Suprapubic skin (tissue), 4 donors: ENCODE results near the gene ANKS4B. TPM values are rescaled to one million over a fixed set of nuclear protein-coding genes. Genes with fewer than 3 reads are reported as not detected.

Source experiments
- DNase-seq, 2 donors: peaks; one replicate each; pipeline ENCODE4 v3.0.0-alpha.2; 2019; ENCODE audit warnings: low spot score in 2 of 2
- H3K27ac ChIP-seq: fragments of 200-600 bp; sonication (generic); one replicate; pipeline ENCODE4 v1.5.1; 2019
- H3K27me3 ChIP-seq: fragments of 200-600 bp; sonication (generic); one replicate; pipeline ENCODE4 v1.5.1; 2019
- H3K36me3 ChIP-seq: fragments of 200-600 bp; sonication (generic); one replicate; pipeline ENCODE4 v1.5.1; 2019
- H3K4me1 ChIP-seq: fragments of 200-600 bp; sonication (generic); one replicate; pipeline ENCODE4 v1.5.1; 2019
- H3K4me3 ChIP-seq: fragments of 200-600 bp; sonication (generic); one replicate; pipeline ENCODE4 v1.5.1; 2019; ENCODE audit warnings: mild to moderate bottlenecking
- H3K9me3 ChIP-seq: fragments of 200-600 bp; sonication (generic); one replicate; pipeline ENCODE4 v1.5.1; 2019
- EP300 ChIP-seq: sonication (generic); formaldehyde crosslinking; IDR thresholded peaks from one replicate; pipeline ENCODE4 v1.6.1; 2017; ENCODE audit warnings: antibody characterized with exemption
- POLR2A ChIP-seq, 2 donors: fragments of 450-650 bp; IDR thresholded peaks; one replicate each; pipeline ENCODE4 v1.6.1; 2017; ENCODE audit warnings: antibody characterized with exemption in 2 of 2, mild to moderate bottlenecking in 2 of 2, moderate library complexity in 2 of 2
- POLR2AphosphoS5 ChIP-seq, 3 donors: sonication (generic); formaldehyde crosslinking; IDR thresholded peaks; one replicate each; pipeline ENCODE4 v1.6.1; 2017; ENCODE audit warnings: antibody characterized with exemption in 3 of 3
- WGBS: methylation state at CpG from one replicate; pipeline ENCODE4 v1.1.5; 2018; 5-methylcytosine and 5-hydroxymethylcytosine counted together
- total RNA-seq, 4 donors: library from RNA; depleted of rRNA; stranded (reverse); fragments of >200 nt; gene quantifications; one replicate each; pipeline ENCODE4 v1.1.0, GENCODE V29; 2016
- TF ChIP-seq, protein P1 (sequence below), 2 donors: fragments of 200-600 bp in 1 of 2; fragments of 450-650 bp in 1 of 2; sonication (generic) in 1 of 2; IDR thresholded peaks; one replicate each; pipeline ENCODE4 v1.5.1; 2016 to 2019; ENCODE audit warnings: antibody characterized with exemption in 2 of 2, mild to moderate bottlenecking in 1 of 2, moderate library complexity in 1 of 2

ANKS4B gene
- not detected for total RNA-seq

DNA sequence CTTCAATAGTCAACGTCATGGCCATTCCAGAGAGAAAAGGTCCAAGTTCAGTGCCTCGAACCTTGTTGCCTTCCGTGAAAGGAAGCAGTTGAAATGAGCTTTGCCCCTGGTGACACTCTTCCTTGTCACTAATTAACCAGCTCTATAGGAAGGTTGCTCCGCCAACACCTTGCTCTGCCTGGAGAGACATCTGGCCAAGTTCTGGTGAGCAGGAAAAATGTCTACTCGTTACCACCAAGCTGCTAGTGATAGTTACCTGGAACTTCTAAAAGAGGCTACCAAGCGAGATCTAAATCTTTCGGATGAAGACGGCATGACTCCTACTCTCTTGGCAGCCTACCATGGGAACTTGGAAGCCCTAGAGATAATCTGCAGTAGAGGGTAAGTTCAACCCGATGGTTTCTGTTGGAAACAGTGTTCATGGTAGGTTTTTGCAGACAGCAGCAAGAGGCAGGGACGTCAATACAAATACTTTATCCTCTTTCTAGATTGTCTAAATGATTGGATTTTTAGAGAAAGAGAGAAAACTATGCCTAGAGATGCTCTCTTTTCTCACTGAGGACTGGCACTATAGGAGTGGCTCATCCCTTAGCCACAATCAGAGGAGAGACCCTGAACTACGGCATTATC lies at the start of gene ANKS4B:
Gene ANKS4B, plus strand, starts transcription at position 179 of the 630 bp plus-strand sequence. Its CDS starts 39 bp downstream, at position 218.
- WGBS: 83% methylated on average over 11 of the region's 11 CpGs
- DNase-seq: no peak
- Histone ChIP-seq H3K27ac (no peak within 1 kb of the TSS), H3K4me1 (no peaks in the 10 kb centered on the region), H3K27me3 (no peaks in the 10 kb centered on the region), H3K4me3 (no peak within 1 kb of the TSS), H3K36me3 (no peaks in the 10 kb centered on the region), H3K9me3 (no peaks in the 10 kb centered on the region)
- TF ChIP-seq POLR2AphosphoS5 (IDR thresholded peaks at IDR 0.05) (no peak), POLR2A (IDR thresholded peaks at IDR 0.05) (no peak), EP300 (no peak)
- TF ChIP-seq, protein P1, sequence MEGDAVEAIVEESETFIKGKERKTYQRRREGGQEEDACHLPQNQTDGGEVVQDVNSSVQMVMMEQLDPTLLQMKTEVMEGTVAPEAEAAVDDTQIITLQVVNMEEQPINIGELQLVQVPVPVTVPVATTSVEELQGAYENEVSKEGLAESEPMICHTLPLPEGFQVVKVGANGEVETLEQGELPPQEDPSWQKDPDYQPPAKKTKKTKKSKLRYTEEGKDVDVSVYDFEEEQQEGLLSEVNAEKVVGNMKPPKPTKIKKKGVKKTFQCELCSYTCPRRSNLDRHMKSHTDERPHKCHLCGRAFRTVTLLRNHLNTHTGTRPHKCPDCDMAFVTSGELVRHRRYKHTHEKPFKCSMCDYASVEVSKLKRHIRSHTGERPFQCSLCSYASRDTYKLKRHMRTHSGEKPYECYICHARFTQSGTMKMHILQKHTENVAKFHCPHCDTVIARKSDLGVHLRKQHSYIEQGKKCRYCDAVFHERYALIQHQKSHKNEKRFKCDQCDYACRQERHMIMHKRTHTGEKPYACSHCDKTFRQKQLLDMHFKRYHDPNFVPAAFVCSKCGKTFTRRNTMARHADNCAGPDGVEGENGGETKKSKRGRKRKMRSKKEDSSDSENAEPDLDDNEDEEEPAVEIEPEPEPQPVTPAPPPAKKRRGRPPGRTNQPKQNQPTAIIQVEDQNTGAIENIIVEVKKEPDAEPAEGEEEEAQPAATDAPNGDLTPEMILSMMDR (IDR thresholded peaks at IDR 0.05): no peak

- TF ChIP-seq POLR2AphosphoS5 (IDR thresholded peaks at IDR 0.05) (no peak), POLR2A (IDR thresholded peaks at IDR 0.05) (no peak), EP300 (no peak)
- TF ChIP-seq, protein P1 (IDR thresholded peaks at IDR 0.05): no peak
- Histone ChIP-seq H3K36me3 (peaks cover 34% of the 10 kb centered on the region), H3K27ac (no peak overlapping the region), H3K9me3 (no peaks in the 10 kb centered on the region), H3K27me3 (no peaks in the 10 kb centered on the region), H3K4me1 (peaks cover 7% of the 10 kb centered on the region), H3K4me3 (no peak overlapping the region)
- WGBS: 90% methylated on average over 3 of the region's 3 CpGs
- DNase-seq: no peak
Observed at GRCh38 chr16:21183995-21184394, 49.5 kb upstream of the ANKS4B start.

- TF ChIP-seq POLR2AphosphoS5 (IDR thresholded peaks at IDR 0.05): no peak
- no peak for TF ChIP-seq EP300
- TF ChIP-seq POLR2A (IDR thresholded peaks at IDR 0.05): no peak
- TF ChIP-seq, protein P1 (IDR thresholded peaks at IDR 0.05): no peak
- H3K4me1 ChIP-seq: peaks cover 7% of the 10 kb centered on the region
- H3K9me3 ChIP-seq: no peaks in the 10 kb centered on the region
- WGBS: 71% methylated on average over 3 of the region's 3 CpGs
- H3K4me3 ChIP-seq: no peak overlapping the region
- no peaks in the 10 kb centered on the region for H3K27me3 ChIP-seq
- no peak overlapping the region for H3K27ac ChIP-seq
- peaks cover 26% of the 10 kb centered on the region for H3K36me3 ChIP-seq
- no peak for DNase-seq
Observed at GRCh38 chr16:21184834-21185233, 48.7 kb upstream of the ANKS4B start.

DNA sequence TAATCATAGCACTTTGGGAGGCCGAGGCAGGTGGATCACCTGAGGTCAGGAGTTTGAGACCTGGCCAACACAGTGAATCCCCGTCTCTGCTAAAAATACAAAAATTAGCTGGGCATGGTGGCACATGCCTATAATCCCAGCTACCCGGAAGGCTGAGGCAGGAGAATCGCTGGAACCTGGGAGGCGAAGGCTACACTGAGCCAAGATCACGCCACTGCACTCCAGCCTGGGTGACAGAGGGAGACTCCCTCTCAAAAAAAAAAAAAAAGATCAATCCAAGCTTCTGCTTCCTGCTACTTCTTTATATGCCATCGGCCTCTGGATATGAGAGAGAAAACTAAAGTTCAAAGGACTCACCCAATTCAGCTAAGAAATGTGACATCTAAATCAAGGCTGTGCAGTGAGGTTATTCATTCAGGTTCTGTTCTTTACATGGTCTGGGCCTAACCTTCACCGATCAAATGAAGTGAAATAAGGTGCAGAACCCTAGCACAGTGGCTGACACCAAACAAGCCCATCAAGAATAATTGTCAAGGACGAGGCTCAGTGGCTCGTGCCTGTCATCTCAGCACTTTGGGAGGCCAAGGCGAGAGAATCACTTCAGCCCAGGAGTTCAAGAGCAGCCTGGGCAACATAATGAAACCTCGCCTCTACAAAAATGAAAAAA lies 47.7 kb upstream of the ANKS4B start:
- DNase-seq: no peak
- WGBS: 66% methylated on average over 12 of the region's 12 CpGs
- H3K4me3 ChIP-seq: no peak overlapping the region
- no peaks in the 10 kb centered on the region for H3K9me3 ChIP-seq
- H3K27me3 ChIP-seq: no peaks in the 10 kb centered on the region
- peaks cover 7% of the 10 kb centered on the region for H3K4me1 ChIP-seq
- peaks cover 19% of the 10 kb centered on the region for H3K36me3 ChIP-seq
- TF ChIP-seq EP300: no peak
- no peak for TF ChIP-seq POLR2AphosphoS5 (IDR thresholded peaks at IDR 0.05)
- no peak for TF ChIP-seq POLR2A (IDR thresholded peaks at IDR 0.05)
- TF ChIP-seq, protein P1 (IDR thresholded peaks at IDR 0.05): no peak
- H3K27ac ChIP-seq: no peak overlapping the region

GRCh38 chr16:21186326-21186691 lies 47.2 kb upstream of the ANKS4B start:
- Histone ChIP-seq H3K4me3 (no peak overlapping the region), H3K9me3 (no peaks in the 10 kb centered on the region), H3K27ac (no peak overlapping the region), H3K36me3 (peaks cover 14% of the 10 kb centered on the region), H3K4me1 (peaks cover 7% of the 10 kb centered on the region), H3K27me3 (no peaks in the 10 kb centered on the region)
- 74% methylated on average over 4 of the region's 4 CpGs for WGBS
- TF ChIP-seq EP300: no peak
- TF ChIP-seq POLR2AphosphoS5 (IDR thresholded peaks at IDR 0.05): no peak
- TF ChIP-seq, protein P1 (IDR thresholded peaks at IDR 0.05): no peak
- no peak for TF ChIP-seq POLR2A (IDR thresholded peaks at IDR 0.05)
- no peak for DNase-seq
